OCI-LY7 (cell line): ENCODE results near the gene LY6G5C. TPM values are rescaled to one million over a fixed set of nuclear protein-coding genes. Genes with fewer than 3 reads are reported as not detected.

Experiments
- BruUV-seq: library from RNA; stranded (reverse); fragments of 400-500 nt; replicated peaks from 2 replicates; lab custom pipeline; 2021; lab: Mats Ljungman, UMichigan
- CTCF ChIA-PET: fragments of 300-600 bp; sonication (Branson Sonifier 250); formaldehyde crosslinking; loops from one replicate; lab custom pipeline; 2022; ENCODE audit warnings: antibody characterized with exemption; ENCODE audit not compliant: unreplicated experiment; lab: Charles Lee
- POLR2A ChIA-PET: fragments of 300-600 bp; sonication (Branson Sonifier 250); formaldehyde crosslinking; loops from one replicate; lab custom pipeline; 2022; ENCODE audit warnings: antibody characterized with exemption; lab: Charles Lee
- DNase-seq: peaks from one replicate; pipeline ENCODE4 v3.0.0-alpha.2; 2015; ENCODE audit warnings: low spot score
- H2AFZ ChIP-seq: fragments of 200-600 bp; sonication (generic), shearing (Covaris generic); 2 replicates; pipeline ENCODE4 v1.6.1; 2014; ENCODE audit warnings: mild to moderate bottlenecking, antibody characterized with exemption, low read length, moderate library complexity
- H3K27ac ChIP-seq: fragments of 200-600 bp; sonication (generic); 2 replicates; pipeline ENCODE4 v1.5.1; 2014; ENCODE audit warnings: mixed run types, low read depth, mild to moderate bottlenecking, moderate library complexity, low read length, inconsistent platforms; ENCODE audit not compliant: poor library complexity, severe bottlenecking
- H3K36me3 ChIP-seq: fragments of 200-600 bp; sonication (generic); 2 replicates; pipeline ENCODE4 v1.6.1; 2014; ENCODE audit warnings: mild to moderate bottlenecking, antibody characterized with exemption, low read length, moderate library complexity, mixed read lengths; ENCODE audit not compliant: insufficient read depth
- H3K4me1 ChIP-seq: fragments of 200-600 bp; sonication (generic); 2 replicates; pipeline ENCODE4 v1.5.1; 2014; ENCODE audit warnings: mild to moderate bottlenecking, low read length; ENCODE audit not compliant: insufficient read depth, poor library complexity, severe bottlenecking
- H3K4me2 ChIP-seq: fragments of 200-600 bp; sonication (generic); 2 replicates; pipeline ENCODE4 v1.6.1; 2014; ENCODE audit warnings: mild to moderate bottlenecking, low read length
- H3K4me3 ChIP-seq: fragments of 200-600 bp; sonication (generic); 2 replicates; pipeline ENCODE4 v1.5.1; 2014; ENCODE audit warnings: mild to moderate bottlenecking, low read depth, low read length; ENCODE audit not compliant: poor library complexity, severe bottlenecking
- H3K79me2 ChIP-seq: fragments of 200-600 bp; sonication (generic); 2 replicates; pipeline ENCODE4 v1.6.1; 2016; ENCODE audit warnings: low read depth, mild to moderate bottlenecking, low read length, moderate library complexity, mixed read lengths; ENCODE audit not compliant: insufficient read depth
- H3K9me2 ChIP-seq: fragments of 200-600 bp; sonication (generic); 2 replicates; pipeline ENCODE4 v1.6.1; 2016; ENCODE audit warnings: mild to moderate bottlenecking, low read length, mixed read lengths; ENCODE audit not compliant: insufficient read depth
- H3K9me3 ChIP-seq: fragments of 200-600 bp; sonication (generic); 2 replicates; pipeline ENCODE4 v1.6.1; 2014; ENCODE audit warnings: mild to moderate bottlenecking, mixed run types, low read length, mixed read lengths
- H4K20me1 ChIP-seq: fragments of 200-600 bp; sonication (generic); 2 replicates; pipeline ENCODE4 v1.6.1; 2014; ENCODE audit warnings: mild to moderate bottlenecking, antibody characterized with exemption, low read length, moderate library complexity, mixed read lengths; ENCODE audit not compliant: insufficient read depth
- EZH2phosphoT487 ChIP-seq: fragments of 200-600 bp; sonication (generic); IDR thresholded peaks from 2 replicates; pipeline ENCODE4 v1.6.1; 2018; ENCODE audit warnings: low read depth, borderline replicate concordance, mild to moderate bottlenecking, mixed run types, antibody characterized with exemption, low read length, moderate library complexity, mixed read lengths
- intact Hi-C: fragments of 100-400 bp; cut with micrococcal nuclease; formaldehyde crosslinking; loops from one replicate; pipeline ENCODE4 v1.10.0; 2022; ENCODE audit not compliant: unreplicated experiment
- total RNA-seq, 2 experiments: library from RNA; depleted of rRNA in 1 of 2; stranded (reverse); fragments of >200 nt in 1 of 2; shearing (Covaris generic) in 1 of 2; gene quantifications; 2 replicates each; pipeline ENCODE4 v1.2.3, GENCODE V29; 2014 to 2022
- TF ChIP-seq, protein P1 (sequence below): fragments of 200-600 bp; sonication (generic); conservative IDR thresholded peaks from 2 replicates; pipeline ENCODE4 v1.5.1; 2014; ENCODE audit warnings: mild to moderate bottlenecking, antibody characterized with exemption, low read length, moderate library complexity, mixed read lengths

The LY6G5C gene
- total RNA-seq, 2 experiments from 2014 or later: 1.8 to 3.5 TPM

DNA sequence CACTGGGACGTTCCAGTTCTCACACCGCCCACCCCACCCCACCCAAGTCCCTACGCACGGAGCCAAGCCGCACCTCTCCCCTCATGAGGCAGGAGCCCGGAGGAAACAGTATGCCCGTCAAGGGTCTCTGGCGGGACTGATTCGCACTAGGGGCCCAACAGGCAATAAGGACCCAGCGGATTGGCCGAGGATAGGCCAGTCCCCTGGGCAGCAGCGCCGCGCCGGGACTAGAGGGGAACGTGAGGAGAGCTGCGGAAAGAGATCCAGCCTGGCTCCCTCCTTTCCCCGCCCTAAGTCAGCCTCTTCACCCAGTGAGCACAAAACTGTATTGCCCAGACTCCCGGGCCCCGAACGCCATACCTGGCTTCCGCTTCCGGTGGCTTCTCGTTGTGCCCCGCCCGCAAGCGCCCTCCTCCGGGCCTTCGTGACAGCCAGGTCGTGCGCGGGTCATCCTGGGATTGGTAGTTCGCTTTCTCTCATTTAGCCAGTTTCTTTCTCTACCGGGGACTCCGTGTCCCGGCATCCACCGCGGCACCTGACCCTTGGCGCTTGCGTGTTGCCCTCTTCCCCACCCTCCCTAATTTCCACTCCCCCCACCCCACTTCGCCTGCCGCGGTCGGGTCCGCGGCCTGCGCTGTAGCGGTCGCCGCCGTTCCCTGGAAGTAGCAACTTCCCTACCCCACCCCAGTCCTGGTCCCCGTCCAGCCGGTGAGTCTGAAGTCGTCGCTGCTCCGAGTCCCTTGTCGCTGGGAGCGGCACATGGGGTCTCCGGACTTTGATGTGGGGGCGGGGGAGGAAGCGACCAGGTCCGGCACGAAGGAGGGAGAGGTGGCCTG is 15.1 kb downstream of the LY6G5C start, which contains the start of gene CSNK2B:
Gene CSNK2B (plus strand): TSS at position 580 of the 836 bp plus-strand sequence. CDS start 752 bp downstream, outside the sequence.
- peak; percentile 98 for DNase-seq
- Histone ChIP-seq H3K4me2 (peak within 1 kb of the TSS; percentile 97), H3K9me2 (no peaks in the 10 kb centered on the region), H3K9me3 (no peaks in the 10 kb centered on the region), H2AFZ (no peak within 1 kb of the TSS; the same call in 1 of the 2 replicates), H3K27ac (peak within 1 kb of the TSS; percentile 90), H3K4me1 (peaks cover 43% of the 10 kb centered on the region), H3K4me3 (peak within 1 kb of the TSS; percentile 99), H4K20me1 (0 out of 2 replicates have a peak, but pooled peaks cover 3% of the 10 kb centered on the region), H3K79me2 (peaks cover 58% of the 10 kb centered on the region), H3K36me3 (peaks cover 75% of the 10 kb centered on the region)
- TF ChIP-seq, protein P1, sequence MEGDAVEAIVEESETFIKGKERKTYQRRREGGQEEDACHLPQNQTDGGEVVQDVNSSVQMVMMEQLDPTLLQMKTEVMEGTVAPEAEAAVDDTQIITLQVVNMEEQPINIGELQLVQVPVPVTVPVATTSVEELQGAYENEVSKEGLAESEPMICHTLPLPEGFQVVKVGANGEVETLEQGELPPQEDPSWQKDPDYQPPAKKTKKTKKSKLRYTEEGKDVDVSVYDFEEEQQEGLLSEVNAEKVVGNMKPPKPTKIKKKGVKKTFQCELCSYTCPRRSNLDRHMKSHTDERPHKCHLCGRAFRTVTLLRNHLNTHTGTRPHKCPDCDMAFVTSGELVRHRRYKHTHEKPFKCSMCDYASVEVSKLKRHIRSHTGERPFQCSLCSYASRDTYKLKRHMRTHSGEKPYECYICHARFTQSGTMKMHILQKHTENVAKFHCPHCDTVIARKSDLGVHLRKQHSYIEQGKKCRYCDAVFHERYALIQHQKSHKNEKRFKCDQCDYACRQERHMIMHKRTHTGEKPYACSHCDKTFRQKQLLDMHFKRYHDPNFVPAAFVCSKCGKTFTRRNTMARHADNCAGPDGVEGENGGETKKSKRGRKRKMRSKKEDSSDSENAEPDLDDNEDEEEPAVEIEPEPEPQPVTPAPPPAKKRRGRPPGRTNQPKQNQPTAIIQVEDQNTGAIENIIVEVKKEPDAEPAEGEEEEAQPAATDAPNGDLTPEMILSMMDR: no peak
- no peak for TF ChIP-seq EZH2phosphoT487
- intact Hi-C loops: loop anchor here (1.0 to 2.0 kb wide), 7 partner anchors 13 to 169 kb away; partner anchors contain the start of genes ABHD16A, ATP6V1G2, BAG6 and PRRC2A
- ChIA-PET POLR2A (interaction anchor here (0.5 to 1.6 kb wide), 4 partner anchors 10 to 527 kb away, joined by 3 to 5 read pairs (median 4); partner anchors contain the start of genes APOM and NEU1), CTCF (interaction anchor here (0.6 kb wide), 1 partner anchor 29 kb away, joined by 3 read pairs; no protein-coding TSS in a partner anchor)
- BruUV-seq: no TSS peak

DNA sequence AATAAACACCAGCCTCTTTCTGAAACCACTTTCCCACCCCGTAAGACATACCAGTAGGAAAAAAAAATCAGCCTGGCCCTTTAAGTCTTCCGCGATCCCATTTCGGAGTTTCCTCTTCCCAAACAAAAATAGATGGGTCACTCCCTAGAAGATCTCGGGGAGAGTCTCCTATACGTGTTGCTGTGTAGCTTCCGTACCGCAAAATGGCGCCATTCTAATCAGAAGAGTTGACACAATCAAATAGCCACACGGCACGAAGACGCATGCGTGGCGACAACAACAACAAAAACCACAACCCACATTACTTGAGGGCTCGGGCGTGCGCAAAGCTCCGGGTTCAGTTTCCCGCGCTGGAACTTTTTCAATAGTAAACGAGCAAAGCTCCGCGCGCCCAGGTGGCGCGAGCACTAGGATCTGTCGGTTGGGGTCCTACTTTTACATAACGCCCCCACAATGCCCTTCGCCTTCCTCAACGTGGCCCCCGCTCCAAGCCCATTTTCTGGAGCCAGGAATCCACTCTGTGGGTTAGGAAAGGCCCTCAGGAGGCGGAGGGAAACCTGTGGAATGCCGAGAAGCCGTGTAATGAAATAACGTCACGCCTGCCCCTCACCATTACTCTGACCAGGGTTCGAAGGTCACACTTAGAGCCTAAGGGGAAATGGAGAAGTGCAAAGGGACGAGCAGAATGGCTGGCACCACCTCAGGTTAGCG is 15.9 kb downstream of the LY6G5C start, which contains the start of gene GPANK1:
Gene GPANK1 (minus strand): TSS at position 208 of the 711 bp plus-strand sequence. CDS start 519 bp downstream, outside the sequence.
- Histone ChIP-seq H3K9me2 (no peaks in the 10 kb centered on the region), H3K36me3 (peaks cover 68% of the 10 kb centered on the region), H3K79me2 (peaks cover 62% of the 10 kb centered on the region), H3K27ac (peak within 1 kb of the TSS; percentile 90), H4K20me1 (0 out of 2 replicates have a peak, but pooled peaks cover 3% of the 10 kb centered on the region), H3K4me3 (peak within 1 kb of the TSS; percentile 99), H3K9me3 (no peaks in the 10 kb centered on the region), H3K4me1 (peaks cover 45% of the 10 kb centered on the region), H2AFZ (peak within 1 kb of the TSS; percentile 2; the same call in 1 of the 2 replicates), H3K4me2 (peak within 1 kb of the TSS; percentile 97)
- ChIA-PET POLR2A (interaction anchor here (0.6 to 1.6 kb wide), 7 partner anchors 9 to 293 kb away, joined by 3 to 6 read pairs (median 3); partner anchors contain the start of genes APOM, HSPA1B, LSM2 and NEU1), CTCF (interaction anchor here (0.6 to 0.7 kb wide), 2 partner anchors 30 to 237 kb away, joined by 3 read pairs; no protein-coding TSS in a partner anchor)
- intact Hi-C loops: loop anchor here (1.0 to 2.0 kb wide), 7 partner anchors 13 to 170 kb away; partner anchors contain the start of genes ABHD16A, ATP6V1G2, BAG6 and PRRC2A
- no TSS peak for BruUV-seq
- TF ChIP-seq, protein P1: 0 out of 2 replicates have a peak, but pooled peaks have one; percentile 28
- no peak for TF ChIP-seq EZH2phosphoT487
- peak; percentile 95 for DNase-seq
